ENCODE measurements around the gene ACAD10.

DNA sequence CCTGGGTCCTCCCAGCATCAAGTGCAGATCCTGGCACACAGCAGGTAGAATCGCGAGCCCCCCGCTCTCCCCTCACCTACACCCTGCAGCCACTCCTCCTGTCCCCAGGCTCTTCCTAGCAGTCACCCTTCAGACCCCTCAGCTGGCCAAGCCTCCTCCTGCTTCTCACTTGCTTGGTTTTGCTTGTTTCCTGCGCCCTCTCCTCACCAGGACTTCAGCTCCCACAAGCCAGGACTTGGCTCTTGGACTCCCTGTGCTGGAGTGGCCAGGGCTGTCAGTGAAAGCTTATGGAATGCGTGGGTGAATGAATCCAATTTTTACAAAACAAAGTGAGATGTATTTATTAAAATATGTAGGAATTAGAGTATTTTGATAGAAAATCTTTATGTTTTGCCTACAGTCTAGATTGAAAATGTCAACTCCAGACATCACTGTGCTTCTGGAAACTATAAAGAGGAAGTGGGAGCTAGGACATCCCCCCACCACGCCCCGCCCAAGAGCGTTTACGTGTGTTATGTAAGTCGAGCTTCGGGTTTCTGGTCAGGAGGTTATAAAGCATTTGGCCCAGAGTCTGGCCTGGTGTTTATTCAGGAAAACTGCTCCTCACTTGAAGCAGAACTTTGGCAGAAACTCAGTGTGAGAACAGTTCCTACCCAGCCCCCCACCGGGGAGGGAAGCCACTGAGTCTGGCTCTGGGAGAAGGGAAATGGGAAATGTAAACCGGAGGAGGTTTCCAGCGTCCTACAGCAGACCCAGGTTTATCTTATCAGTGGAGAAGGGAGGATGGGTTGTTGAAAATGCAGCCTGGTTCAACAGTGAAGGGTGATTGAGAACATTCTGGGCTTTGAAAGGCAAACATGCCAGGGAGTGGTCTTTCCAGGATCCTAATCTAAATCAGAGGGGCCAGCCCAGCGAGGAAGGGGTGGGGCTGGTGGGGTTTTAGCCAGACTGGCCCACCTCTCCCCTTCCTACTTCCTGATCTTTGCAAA, 89.6 kb downstream of the ACAD10 start:
- TF ChIP-seq, protein P1, sequence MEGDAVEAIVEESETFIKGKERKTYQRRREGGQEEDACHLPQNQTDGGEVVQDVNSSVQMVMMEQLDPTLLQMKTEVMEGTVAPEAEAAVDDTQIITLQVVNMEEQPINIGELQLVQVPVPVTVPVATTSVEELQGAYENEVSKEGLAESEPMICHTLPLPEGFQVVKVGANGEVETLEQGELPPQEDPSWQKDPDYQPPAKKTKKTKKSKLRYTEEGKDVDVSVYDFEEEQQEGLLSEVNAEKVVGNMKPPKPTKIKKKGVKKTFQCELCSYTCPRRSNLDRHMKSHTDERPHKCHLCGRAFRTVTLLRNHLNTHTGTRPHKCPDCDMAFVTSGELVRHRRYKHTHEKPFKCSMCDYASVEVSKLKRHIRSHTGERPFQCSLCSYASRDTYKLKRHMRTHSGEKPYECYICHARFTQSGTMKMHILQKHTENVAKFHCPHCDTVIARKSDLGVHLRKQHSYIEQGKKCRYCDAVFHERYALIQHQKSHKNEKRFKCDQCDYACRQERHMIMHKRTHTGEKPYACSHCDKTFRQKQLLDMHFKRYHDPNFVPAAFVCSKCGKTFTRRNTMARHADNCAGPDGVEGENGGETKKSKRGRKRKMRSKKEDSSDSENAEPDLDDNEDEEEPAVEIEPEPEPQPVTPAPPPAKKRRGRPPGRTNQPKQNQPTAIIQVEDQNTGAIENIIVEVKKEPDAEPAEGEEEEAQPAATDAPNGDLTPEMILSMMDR (IDR thresholded peaks at IDR 0.05) = no peak
- no peak for TF ChIP-seq POLR2A (IDR thresholded peaks at IDR 0.05)
